Mucosa of stomach (tissue), 1 donor: ENCODE results near the gene PEA15.

Experiments used
- H3K27me3 ChIP-seq: one replicate; pipeline ENCODE4 v1.7.0; 2013; ENCODE audit warnings: mild to moderate bottlenecking, low read length; ENCODE audit not compliant: control insufficient read depth, insufficient read depth
- H3K36me3 ChIP-seq: one replicate; pipeline ENCODE4 v1.7.0; 2013; ENCODE audit warnings: low read length; ENCODE audit not compliant: control insufficient read depth, insufficient read depth
- H3K4me1 ChIP-seq: one replicate; pipeline ENCODE4 v1.7.0; 2013; ENCODE audit warnings: mild to moderate bottlenecking, low read length; ENCODE audit not compliant: control insufficient read depth, insufficient read depth
- H3K4me3 ChIP-seq: one replicate; pipeline ENCODE4 v1.7.0; 2013; ENCODE audit warnings: low read length
- H3K9ac ChIP-seq: one replicate; pipeline ENCODE4 v1.7.0; 2013; ENCODE audit warnings: mild to moderate bottlenecking, low read length, moderate library complexity
- H3K9me3 ChIP-seq: one replicate; pipeline ENCODE4 v1.7.0; 2013; ENCODE audit warnings: mild to moderate bottlenecking, low read length, moderate library complexity; ENCODE audit not compliant: control insufficient read depth
- donor health status: Pancreatic carcinoma.

The PEA15 gene

GRCh38 chr1:160216301-160216700, 11.1 kb downstream of the PEA15 start:
- Histone ChIP-seq H3K4me1 (peaks cover 25% of the 10 kb centered on the region), H3K27me3 (no peaks in the 10 kb centered on the region), H3K9ac (no peak overlapping the region), H3K4me3 (no peak overlapping the region), H3K9me3 (no peaks in the 10 kb centered on the region), H3K36me3 (peaks cover 11% of the 10 kb centered on the region)

- H3K36me3 ChIP-seq = peaks cover 11% of the 10 kb centered on the region
- no peak overlapping the region for H3K4me3 ChIP-seq
- peaks cover 25% of the 10 kb centered on the region for H3K4me1 ChIP-seq
- peak overlapping the region; percentile 46 for H3K9ac ChIP-seq
- H3K9me3 ChIP-seq = no peaks in the 10 kb centered on the region
- no peaks in the 10 kb centered on the region for H3K27me3 ChIP-seq
Observed at GRCh38 chr1:160217481-160218051, 12.4 kb downstream of the PEA15 start.

DNA sequence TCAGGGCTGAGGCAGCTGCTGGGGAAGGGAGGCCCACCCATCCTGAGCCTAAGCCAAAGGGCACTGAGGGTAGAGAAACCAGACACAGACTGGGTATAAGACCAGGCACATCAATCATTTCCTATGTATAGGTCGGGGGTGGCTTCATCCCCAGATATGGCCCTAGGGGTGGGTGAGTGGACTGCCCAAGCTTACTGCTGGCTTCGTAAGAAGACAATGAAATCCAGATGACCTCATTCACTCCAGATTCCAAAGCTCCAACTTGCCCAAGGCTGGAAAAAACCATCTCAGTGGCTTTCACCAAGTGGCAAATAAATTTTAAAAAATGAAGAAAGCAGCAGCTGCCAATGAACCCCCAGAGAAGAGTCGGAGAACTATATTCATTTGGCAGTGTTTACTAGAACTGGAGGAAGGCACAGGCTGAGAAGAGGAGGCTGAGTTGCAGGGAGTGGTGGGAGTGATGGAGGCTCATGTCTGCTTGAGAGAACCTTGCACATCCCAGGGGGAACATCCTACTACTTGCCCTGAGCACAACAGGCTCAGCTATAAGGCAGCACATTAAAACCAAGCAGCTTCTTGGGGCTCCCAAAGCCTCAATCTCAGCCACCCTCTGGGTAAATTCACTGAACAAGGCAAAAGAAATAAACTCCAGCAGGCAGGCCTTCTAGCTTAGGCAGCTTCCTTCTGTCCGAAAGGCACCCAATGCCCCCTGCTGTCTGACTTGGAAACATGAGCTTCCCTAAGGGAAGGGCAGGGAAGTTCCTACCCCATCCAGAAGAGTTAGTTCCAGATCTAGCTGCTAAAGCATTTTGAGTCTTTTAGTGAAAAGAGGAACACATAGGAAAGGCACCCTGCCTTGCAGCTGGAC, 14.1 kb downstream of the PEA15 start:
- Histone ChIP-seq H3K4me3 (no peak overlapping the region), H3K9ac (no peak overlapping the region), H3K36me3 (peaks cover 16% of the 10 kb centered on the region), H3K9me3 (no peaks in the 10 kb centered on the region), H3K4me1 (peaks cover 25% of the 10 kb centered on the region), H3K27me3 (no peaks in the 10 kb centered on the region)

GRCh38 chr1:160220301-160220700, 15.1 kb downstream of the PEA15 start:
- no peak overlapping the region for H3K4me3 ChIP-seq
- H3K27me3 ChIP-seq = no peaks in the 10 kb centered on the region
- peaks cover 25% of the 10 kb centered on the region for H3K4me1 ChIP-seq
- no peak overlapping the region for H3K9ac ChIP-seq
- H3K9me3 ChIP-seq = no peaks in the 10 kb centered on the region
- peaks cover 17% of the 10 kb centered on the region for H3K36me3 ChIP-seq

- H3K36me3 ChIP-seq = peaks cover 17% of the 10 kb centered on the region
- no peak overlapping the region for H3K4me3 ChIP-seq
- H3K9ac ChIP-seq = no peak overlapping the region
- no peaks in the 10 kb centered on the region for H3K9me3 ChIP-seq
- no peaks in the 10 kb centered on the region for H3K27me3 ChIP-seq
- H3K4me1 ChIP-seq = peaks cover 25% of the 10 kb centered on the region
Observed at GRCh38 chr1:160221089-160221488, 15.9 kb downstream of the PEA15 start.

- H3K4me1 ChIP-seq = peaks cover 20% of the 10 kb centered on the region
- H3K9ac ChIP-seq = no peak overlapping the region
- peaks cover 17% of the 10 kb centered on the region for H3K36me3 ChIP-seq
- no peaks in the 10 kb centered on the region for H3K9me3 ChIP-seq
- no peaks in the 10 kb centered on the region for H3K27me3 ChIP-seq
- no peak overlapping the region for H3K4me3 ChIP-seq
Observed at GRCh38 chr1:160222546-160222945, 17.4 kb downstream of the PEA15 start.

DNA sequence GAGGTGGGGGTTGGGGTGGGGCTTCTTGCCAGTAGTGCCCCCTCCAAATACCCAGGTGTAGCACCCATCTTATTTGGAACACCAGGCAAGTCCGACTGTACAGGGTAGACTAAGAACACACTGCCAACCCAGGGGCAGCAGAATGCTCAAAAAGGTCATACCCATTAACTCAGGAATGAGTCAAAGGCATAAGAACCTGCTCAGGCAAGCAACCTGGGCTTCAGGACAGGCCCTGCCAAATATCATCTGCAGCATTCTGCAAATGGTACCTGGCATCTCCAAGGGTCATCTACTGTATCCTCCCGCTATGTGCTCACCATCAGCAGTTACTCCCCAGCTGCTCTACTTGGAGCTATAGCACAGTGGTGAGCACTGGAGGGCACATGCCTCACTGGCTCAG, 19.4 kb downstream of the PEA15 start:
- Histone ChIP-seq H3K4me3 (no peak overlapping the region), H3K4me1 (peaks cover 8% of the 10 kb centered on the region), H3K9ac (no peak overlapping the region), H3K27me3 (no peaks in the 10 kb centered on the region), H3K9me3 (no peaks in the 10 kb centered on the region), H3K36me3 (peaks cover 17% of the 10 kb centered on the region)

DNA sequence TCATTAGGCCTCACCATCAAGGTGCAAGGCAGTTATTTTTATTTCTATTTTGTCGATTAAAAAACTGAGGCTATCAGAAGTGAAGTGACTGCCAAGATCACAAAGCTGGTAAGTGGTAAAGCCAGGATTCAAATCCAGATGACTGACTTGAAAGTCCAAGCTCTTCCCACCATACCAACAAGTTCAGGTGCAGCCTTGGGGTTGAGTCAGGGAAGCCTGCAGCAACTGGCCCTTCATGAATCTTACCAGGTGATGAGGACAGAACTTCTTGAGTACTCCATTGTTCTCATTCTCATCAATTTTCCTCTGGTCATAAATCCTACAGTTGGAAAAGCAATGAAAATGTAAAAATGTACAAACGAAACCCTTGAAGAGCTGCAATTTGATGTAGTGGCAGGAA, 20.2 kb downstream of the PEA15 start:
- Histone ChIP-seq H3K36me3 (peaks cover 17% of the 10 kb centered on the region), H3K9me3 (no peaks in the 10 kb centered on the region), H3K4me1 (peaks cover 3% of the 10 kb centered on the region), H3K27me3 (no peaks in the 10 kb centered on the region), H3K9ac (no peak overlapping the region), H3K4me3 (no peak overlapping the region)

DNA sequence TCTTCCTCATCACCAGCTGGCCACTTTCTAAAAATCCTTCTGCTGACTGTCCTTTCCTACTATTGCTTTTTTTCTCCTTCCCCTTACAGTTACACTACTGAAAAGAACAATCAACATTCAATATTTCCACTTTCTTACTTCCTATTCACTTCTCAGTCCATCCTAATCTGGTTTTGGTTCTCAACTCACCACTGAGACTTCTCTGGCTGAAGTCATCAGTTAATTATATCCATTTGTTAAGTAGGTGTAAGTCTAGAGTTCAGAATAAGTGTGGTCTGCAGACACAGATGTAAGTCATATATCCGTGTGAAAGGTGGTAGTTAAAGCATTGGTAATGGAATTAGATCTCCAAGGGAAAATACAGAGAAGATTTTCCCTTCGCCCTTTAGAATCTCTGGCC, 21.4 kb downstream of the PEA15 start:
- Histone ChIP-seq H3K4me3 (no peak overlapping the region), H3K4me1 (no peaks in the 10 kb centered on the region), H3K36me3 (peaks cover 17% of the 10 kb centered on the region), H3K9ac (no peak overlapping the region), H3K9me3 (no peaks in the 10 kb centered on the region), H3K27me3 (no peaks in the 10 kb centered on the region)

- Histone ChIP-seq H3K27me3 (no peaks in the 10 kb centered on the region), H3K9ac (no peak overlapping the region), H3K36me3 (peaks cover 17% of the 10 kb centered on the region)
Observed at GRCh38 chr1:160227034-160227433, 21.9 kb downstream of the PEA15 start.

DNA sequence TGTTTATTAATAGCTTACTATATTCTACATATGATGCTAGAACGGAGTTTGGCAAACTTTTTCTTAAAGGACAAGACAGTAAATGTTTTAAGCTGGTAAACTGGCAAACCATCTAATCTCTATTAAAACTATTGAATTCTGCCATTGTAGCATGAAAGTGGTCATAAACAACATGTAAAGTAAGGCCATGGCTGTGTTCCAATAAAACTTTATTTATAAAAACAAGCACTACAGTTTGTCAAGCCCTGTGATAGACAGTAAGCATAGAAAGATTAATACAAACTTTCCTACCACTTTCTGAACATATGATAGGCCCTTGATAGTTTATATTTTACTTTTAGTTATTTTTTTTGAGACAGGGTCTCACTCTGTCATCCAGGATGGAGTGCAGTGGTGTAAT, 22.4 kb downstream of the PEA15 start:
- Histone ChIP-seq H3K36me3 (peaks cover 17% of the 10 kb centered on the region), H3K9me3 (no peaks in the 10 kb centered on the region), H3K9ac (no peak overlapping the region), H3K4me3 (no peak overlapping the region), H3K27me3 (no peaks in the 10 kb centered on the region), H3K4me1 (no peaks in the 10 kb centered on the region)

More at GRCh38 chr1:160227034-160227433, 21.9 kb downstream of the PEA15 start:
- H3K9me3 ChIP-seq = no peaks in the 10 kb centered on the region
- H3K4me1 ChIP-seq = no peaks in the 10 kb centered on the region
- no peak overlapping the region for H3K4me3 ChIP-seq

GRCh38 chr1:160228431-160228830, 23.2 kb downstream of the PEA15 start:
- Histone ChIP-seq H3K4me1 (no peaks in the 10 kb centered on the region), H3K4me3 (no peak overlapping the region), H3K9me3 (no peaks in the 10 kb centered on the region), H3K27me3 (no peaks in the 10 kb centered on the region), H3K9ac (no peak overlapping the region), H3K36me3 (peaks cover 10% of the 10 kb centered on the region)
